GM12873 (cell line): Measurements from ENCODE around the gene CCND2.

ENCODE experiments used
- TF ChIP-seq, protein P1 (sequence below): IDR thresholded peaks from 2 replicates; pipeline ENCODE4 v1.5.1; 2012; ENCODE audit warnings: low read depth, mild to moderate bottlenecking, moderate library complexity, low read length, control low read depth; ENCODE audit not compliant: insufficient read depth; ENCODE audit errors: missing control alignments

CCND2 gene

DNA sequence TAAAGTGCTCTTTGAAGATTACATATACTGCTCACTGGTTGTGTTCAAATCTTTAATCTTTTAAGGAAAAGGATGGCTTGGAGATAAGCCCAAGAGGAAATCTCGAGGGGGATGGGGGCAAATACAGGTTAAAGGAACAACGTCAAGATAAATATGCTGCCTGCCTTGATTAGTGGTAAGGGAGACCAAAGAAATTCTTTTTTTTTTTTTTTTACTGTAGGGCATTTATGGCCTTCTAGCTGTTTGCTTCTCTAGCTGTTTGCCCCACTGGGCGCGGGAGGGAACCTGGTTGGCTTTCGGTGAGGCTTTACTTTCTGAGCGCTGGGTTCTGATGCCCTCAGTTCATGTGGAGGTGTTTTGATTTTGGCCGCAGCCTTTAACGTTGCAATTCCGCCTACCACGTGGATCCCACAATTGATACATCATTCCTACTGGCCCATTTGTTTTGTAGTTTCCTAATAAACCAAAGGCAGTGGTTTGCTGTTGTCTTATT is 5.7 kb downstream of the CCND2 start:
- TF ChIP-seq, protein P1, sequence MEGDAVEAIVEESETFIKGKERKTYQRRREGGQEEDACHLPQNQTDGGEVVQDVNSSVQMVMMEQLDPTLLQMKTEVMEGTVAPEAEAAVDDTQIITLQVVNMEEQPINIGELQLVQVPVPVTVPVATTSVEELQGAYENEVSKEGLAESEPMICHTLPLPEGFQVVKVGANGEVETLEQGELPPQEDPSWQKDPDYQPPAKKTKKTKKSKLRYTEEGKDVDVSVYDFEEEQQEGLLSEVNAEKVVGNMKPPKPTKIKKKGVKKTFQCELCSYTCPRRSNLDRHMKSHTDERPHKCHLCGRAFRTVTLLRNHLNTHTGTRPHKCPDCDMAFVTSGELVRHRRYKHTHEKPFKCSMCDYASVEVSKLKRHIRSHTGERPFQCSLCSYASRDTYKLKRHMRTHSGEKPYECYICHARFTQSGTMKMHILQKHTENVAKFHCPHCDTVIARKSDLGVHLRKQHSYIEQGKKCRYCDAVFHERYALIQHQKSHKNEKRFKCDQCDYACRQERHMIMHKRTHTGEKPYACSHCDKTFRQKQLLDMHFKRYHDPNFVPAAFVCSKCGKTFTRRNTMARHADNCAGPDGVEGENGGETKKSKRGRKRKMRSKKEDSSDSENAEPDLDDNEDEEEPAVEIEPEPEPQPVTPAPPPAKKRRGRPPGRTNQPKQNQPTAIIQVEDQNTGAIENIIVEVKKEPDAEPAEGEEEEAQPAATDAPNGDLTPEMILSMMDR, result no peak

DNA sequence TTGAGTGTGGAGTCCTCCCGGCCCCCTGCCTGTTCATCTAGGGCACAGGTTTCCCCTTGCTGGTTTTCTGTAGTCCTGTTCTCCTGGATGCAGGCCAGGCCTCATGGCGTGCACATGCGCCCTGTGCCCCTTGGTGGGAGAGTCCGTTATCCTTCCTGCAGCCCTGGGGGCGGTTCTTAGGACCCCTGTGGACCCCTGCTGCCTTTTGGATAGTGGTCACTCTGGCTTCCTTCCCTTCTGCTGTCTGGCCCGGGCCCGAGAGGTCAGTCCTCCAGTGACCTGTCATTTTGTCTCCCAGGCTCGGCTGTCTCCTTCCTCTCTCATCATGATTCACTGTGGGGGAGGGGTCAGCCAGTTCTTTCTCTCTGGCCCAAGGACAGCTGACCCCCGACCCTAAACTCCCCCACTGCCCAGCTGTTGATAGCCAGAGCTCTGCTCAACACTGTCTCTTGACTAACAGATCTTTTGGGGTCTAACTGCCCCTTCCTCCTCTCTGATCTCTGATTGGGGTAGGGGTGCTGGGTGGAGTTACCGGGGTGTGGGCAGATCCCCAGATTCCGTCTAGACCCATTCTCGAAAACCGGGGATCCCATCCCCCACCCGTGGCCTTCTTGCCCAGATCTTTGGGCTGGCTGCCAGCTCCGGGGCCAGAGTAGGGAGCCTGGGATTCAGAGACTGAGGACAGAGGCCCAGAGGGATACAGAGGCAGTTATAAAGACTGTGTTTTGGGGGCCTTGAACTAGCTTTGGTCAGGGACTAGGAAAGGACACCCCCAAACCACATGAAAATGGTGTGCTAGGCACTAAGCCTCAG is 7.0 kb downstream of the CCND2 start:
- TF ChIP-seq, protein P1, result no peak

DNA sequence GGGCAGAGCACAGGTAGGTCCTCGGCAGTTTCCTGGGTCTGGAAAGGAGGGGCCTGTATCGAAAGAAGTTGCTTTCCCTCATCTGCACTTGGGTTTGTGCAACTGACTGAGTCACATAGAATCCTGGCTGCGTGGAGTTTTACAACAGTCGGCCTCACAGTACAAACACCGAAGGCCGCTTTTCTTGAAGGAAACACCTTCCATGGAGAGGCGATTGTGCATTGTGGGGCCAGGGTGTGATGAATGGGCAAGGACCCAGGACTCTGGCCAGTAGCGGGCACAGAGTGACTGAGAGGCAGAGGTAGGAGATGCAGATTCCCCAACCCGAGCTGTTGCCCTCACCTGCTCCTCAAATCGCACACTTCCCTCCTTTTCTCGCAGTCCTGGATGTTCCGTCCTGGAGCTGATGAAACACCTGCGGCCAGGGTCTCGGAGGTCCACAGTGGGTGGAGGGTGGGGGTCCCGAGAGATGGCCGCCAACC is 7.7 kb downstream of the CCND2 start:
- TF ChIP-seq, protein P1, result no peak

DNA sequence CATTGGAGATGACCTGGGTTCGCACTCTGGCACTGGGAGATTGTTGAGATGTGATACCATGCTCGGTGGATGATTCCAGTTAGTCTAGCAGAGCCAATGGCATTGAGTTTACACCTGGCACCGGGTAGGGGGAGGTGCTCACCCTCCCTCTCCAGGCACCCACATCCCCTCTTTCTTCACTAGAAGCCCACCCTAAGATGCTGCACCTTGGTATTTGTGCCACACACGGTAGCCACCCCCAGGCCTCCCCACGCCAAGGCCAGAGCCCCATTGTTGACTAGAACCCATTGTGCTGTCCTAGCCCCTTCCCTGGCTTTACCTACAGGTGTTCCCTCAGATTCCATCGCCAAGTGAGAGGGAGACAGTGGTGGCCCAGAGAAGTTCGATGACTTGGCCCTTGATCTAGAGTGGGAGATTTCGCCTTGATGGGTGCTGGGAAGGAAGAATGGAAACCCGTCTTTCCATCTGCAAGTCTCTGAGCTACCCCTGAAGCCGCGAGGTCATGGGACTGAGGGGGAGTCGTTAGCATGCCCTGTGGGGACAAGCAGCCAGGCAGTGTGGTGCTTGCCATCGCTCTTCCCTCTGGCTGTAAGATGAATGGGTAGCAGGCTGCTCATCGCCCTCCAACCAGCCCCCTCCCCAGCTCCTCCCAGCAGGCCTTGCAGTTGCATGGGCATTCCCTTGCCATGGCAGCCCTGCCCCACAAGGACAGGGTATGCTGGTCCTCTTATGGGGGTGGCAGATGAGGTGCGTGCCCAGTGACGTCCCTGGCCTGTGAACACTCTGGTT is 8.7 kb downstream of the CCND2 start:
- TF ChIP-seq, protein P1, result no peak

DNA sequence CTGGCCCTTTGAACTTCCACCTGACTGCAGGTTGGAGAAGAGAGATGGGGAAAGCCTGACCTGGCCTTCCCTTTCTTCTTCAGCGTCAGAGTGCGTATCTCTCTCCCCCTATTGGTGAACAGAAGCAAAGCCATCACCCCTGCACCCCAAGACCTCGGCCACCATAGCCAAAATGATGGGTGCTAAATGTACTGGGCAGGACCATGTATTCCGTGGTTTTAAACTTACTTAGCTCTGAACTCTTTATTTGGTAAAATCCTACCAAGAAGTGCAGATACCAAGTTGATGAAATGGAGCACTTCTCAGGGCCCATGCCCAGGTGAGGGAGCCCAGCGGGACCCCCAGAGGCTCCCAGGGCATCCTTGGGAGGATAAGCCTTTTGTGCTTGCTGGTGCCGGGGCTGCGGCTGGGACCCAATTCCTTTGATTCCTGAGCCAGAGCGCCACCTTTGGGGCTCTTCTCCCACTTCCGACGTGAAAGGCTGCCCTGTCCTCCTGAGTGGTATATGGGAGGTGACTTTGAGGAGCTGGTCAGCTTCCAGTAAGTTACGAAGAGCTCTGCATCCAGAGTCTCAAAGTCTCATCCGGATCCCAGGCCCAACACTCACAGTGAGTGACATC is 9.4 kb downstream of the CCND2 start:
- TF ChIP-seq, protein P1, result peak; percentile 26

DNA sequence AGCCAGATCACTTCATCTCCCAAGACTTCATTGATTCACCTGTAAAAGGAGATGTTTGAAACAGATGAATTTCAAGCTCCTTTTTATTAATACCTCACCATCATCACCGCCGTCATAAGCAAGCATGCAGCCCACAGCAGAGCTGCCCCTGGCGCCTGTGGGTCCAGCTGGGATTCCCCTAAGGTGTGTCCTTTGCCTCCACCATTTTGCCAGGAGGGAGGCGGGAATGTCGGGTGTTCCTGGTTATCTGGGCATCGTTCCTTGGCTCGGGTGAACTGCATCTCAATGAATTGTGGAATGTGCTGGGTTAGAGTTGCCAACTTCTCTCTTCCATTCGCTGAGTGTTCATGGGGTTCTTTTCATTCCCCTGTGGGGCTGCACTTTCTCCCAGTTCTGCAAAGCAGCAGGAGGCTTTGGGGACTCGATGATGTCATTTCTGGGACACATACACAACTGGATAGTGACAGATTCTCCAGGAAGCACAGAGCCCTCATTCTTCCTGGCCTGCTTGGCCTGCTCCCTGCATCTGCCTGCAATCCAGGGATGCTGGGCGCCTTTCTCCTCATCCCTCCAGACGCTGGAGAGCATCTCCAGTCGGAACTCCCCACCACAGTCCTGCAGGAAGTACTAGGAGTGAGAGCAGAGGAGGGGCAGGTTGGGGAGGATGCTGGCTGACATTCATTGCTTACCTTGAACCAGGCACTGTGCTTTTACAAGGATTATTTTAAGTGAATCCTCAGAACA is 10.1 kb downstream of the CCND2 start:
- TF ChIP-seq, protein P1, result no peak

DNA sequence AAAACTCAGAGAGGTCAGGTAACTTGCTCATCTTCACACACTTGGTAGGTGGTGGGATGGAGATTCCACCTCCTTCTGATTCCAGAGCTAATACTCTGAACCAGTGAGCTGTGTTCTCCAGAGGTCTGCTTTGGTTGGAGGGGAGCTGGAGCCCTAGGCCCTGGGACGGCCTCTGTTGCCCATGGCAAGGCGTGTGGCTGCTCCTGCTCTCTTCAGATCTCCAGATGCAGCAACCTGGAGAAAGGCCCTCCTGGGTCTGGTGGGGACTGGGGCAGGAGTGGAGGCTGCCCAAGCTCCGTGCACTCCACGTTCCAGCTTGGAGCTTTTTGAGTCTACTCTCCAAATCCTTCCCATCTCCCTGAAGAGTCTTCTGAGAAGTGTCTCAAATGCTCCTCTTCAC is 10.7 kb downstream of the CCND2 start:
- TF ChIP-seq, protein P1, result no peak
